Measurements from ENCODE around the gene UBE2J2.

- TF ChIP-seq YY1 (IDR thresholded peaks at IDR 0.05; ENCODE audit: low read depth), result no peak
- TF ChIP-seq MAX (IDR thresholded peaks at IDR 0.05), result no peak
- no peak for TF ChIP-seq NFIC (IDR thresholded peaks at IDR 0.05)
- TF ChIP-seq EP300 (IDR thresholded peaks at IDR 0.05; ENCODE audit: borderline replicate concordance), result no peak
These were observed 37.8 kb upstream of the UBE2J2 start for GRCh38 chr1:1311107-1312104.
